Mucosa of descending colon (tissue), 3 donors: ENCODE measurements around the gene ATP2B3. TPM values are rescaled to one million over a fixed set of nuclear protein-coding genes. Genes with fewer than 3 reads are reported as not detected.

Experiments
- ATAC-seq: fragments of 200-7000 bp; cut with Tn5 transposase; one replicate; pipeline ENCODE4 v1.9.1; 2020; ENCODE audit warnings: mild to moderate bottlenecking, moderate library complexity
- DNase-seq, 3 donors: peaks; one replicate each; pipeline ENCODE4 v3.0.0-alpha.2; 2020
- H3K36me3 ChIP-seq: fragments of 200-600 bp; one replicate; pipeline ENCODE4 v1.8.0; 2021; ENCODE audit warnings: low read depth, mild to moderate bottlenecking
- H3K4me1 ChIP-seq: fragments of 200-600 bp; one replicate; pipeline ENCODE4 v1.8.0; 2021; ENCODE audit warnings: low read depth, mild to moderate bottlenecking
- H3K4me3 ChIP-seq: fragments of 200-600 bp; one replicate; pipeline ENCODE4 v1.8.0; 2021; ENCODE audit warnings: mild to moderate bottlenecking
- H3K9me3 ChIP-seq: fragments of 200-600 bp; one replicate; pipeline ENCODE4 v1.8.0; 2021; ENCODE audit warnings: mild to moderate bottlenecking
- intact Hi-C, 2 donors: fragments of 100-400 bp; cut with DNase I in 1 of 2; cut with micrococcal nuclease in 1 of 2; formaldehyde crosslinking; loops; one replicate each; pipeline versions ENCODE4 v1.11.0 to v1.11.1; 2022; cut with DNase I, micrococcal nuclease
- total RNA-seq, 3 donors: library from RNA; stranded (reverse); fragmentation: NEBNext Ultra II Directional in 2 of 3; extraction: Animal tissue kit (Norgen Biotek cat#: 25700) in 2 of 3; gene quantifications; one replicate each; pipeline versions ENCODE4 v1.2.1 to v1.2.4, GENCODE V29; 2021 to 2023
- TF ChIP-seq, protein P1 (sequence below): fragments of 200-600 bp; IDR thresholded peaks from one replicate; pipeline ENCODE4 v1.8.0; 2022; ENCODE audit warnings: antibody characterized with exemption, mild to moderate bottlenecking
- donor health status: DM: no; HTN: no; CAD: no; lungs with moderate emphysema.
- donor health status: DM: no; HTN: no; CAD: no.
- donor health status: DM: no; HTN: yes; CAD: no.

The ATP2B3 gene
- total RNA-seq, 3 donors from 2014 or later, result 0.07 to 1.1 TPM; not detected in 1

DNA sequence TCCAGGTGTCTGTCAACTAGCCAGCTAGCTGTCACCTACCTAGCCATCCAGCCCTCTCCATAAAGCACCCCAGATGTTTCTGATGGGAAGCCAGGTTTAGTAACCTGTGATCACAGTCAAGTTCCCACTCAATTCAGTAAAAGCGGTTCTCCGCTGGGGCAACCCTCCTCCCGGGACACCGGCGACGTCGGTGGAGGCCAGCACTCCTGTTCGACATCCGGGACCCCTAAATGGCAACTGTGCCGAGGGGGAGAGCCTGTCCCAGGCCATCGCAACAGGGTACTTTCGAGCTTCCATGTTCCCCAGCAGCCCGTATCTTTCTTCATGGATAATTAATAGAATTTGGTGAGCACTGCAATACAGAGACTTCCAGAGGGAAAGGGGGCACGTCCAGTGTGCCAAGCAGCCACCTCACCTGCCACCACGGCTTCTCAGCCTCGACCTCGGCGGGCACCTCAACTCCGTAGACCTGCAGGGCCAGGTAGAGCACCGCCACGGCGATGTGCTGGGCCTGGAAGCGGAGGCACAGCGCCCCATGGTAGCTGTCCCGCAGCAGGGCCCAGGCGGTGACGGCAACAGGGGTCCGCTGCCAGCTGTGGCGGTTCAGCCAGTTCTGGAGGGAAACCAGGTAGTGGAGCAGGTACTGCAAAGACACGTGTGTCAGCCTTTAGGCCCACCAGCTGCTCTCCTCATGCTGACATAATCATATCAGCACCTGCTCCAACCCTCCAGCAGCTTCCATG is 74.8 kb downstream of the ATP2B3 start:
- no peak for DNase-seq
- no peak for ATAC-seq
- TF ChIP-seq, protein P1, sequence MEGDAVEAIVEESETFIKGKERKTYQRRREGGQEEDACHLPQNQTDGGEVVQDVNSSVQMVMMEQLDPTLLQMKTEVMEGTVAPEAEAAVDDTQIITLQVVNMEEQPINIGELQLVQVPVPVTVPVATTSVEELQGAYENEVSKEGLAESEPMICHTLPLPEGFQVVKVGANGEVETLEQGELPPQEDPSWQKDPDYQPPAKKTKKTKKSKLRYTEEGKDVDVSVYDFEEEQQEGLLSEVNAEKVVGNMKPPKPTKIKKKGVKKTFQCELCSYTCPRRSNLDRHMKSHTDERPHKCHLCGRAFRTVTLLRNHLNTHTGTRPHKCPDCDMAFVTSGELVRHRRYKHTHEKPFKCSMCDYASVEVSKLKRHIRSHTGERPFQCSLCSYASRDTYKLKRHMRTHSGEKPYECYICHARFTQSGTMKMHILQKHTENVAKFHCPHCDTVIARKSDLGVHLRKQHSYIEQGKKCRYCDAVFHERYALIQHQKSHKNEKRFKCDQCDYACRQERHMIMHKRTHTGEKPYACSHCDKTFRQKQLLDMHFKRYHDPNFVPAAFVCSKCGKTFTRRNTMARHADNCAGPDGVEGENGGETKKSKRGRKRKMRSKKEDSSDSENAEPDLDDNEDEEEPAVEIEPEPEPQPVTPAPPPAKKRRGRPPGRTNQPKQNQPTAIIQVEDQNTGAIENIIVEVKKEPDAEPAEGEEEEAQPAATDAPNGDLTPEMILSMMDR, result no peak
- Histone ChIP-seq H3K9me3 (no peaks in the 10 kb centered on the region), H3K4me3 (no peak overlapping the region), H3K4me1 (peaks cover 5% of the 10 kb centered on the region), H3K36me3 (no peaks in the 10 kb centered on the region)
- intact Hi-C loops, result no loop called here

DNA sequence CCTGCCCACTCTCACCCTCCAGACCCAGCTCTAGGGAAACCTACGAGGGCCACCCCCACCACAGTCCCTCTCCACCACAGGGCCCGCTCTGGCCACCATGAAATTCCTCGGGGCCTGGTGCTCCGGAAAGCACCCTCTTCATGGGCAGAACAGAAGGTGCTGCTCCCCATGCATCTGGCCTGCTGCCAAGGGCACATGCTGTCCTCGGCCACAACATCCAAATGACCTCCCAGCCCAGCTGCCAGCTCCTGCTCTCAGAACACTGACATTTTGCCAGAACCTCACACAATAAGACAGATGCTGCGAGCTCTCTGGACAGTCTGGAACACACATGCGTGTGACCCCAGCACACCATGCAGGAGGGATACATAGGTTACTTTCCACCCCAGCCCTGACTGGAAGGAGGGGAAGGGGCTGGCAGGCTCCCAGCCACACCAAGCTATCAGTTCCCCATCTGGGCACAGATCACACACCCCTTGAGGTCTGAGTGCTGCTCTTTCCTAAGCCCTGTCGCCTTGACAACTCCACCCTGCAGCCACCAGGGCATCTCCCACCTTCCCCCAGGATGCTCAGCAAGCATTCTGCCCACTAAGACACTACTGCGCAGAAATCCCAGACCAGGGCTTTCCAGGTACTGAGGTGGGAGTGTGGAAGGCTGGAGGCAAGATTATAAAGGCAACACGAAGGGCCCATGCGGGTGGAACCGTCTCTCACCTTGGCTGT is 75.7 kb downstream of the ATP2B3 start:
- H3K4me1 ChIP-seq, result peaks cover 5% of the 10 kb centered on the region
- H3K9me3 ChIP-seq, result no peaks in the 10 kb centered on the region
- TF ChIP-seq, protein P1, result no peak
- DNase-seq, result no peak
- no peak for ATAC-seq
- intact Hi-C loops, result no loop called here
- no peak overlapping the region for H3K4me3 ChIP-seq
- H3K36me3 ChIP-seq, result no peaks in the 10 kb centered on the region

DNA sequence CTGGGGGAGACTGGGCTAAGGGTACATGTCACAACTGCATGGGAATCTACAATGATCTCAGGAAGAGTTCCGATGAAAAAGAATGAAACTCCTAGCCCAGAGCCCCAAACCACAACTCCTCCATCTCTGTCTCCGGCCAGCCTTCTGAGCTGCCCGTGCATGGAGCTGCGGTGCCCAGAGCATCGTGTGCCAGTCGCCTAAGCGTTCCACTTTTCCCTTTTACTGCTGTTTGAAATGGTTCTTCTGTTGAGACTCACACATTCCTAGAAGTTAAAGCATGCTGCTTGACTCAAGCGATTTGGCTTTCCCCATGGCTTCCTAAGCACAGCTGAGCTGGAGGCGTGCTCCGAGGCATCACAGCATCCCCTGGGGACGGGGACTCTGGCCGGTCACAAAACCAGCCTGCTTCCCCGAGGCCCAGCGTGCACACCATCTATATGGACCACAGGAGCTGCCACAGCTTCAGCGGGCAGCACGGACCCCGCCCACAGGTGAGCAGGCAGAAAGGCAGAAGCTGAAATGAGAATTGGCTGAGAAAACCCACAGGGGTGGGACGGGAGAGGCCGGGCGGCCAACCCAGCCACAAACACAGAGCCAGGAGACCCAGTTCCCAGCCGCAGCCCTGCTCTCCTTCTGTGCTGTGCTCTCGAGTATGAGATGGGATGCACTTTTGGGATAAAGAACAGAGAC is 76.5 kb downstream of the ATP2B3 start:
- Histone ChIP-seq H3K4me1 (peaks cover 5% of the 10 kb centered on the region), H3K9me3 (no peaks in the 10 kb centered on the region), H3K36me3 (no peaks in the 10 kb centered on the region), H3K4me3 (no peak overlapping the region)
- DNase-seq, result no peak
- TF ChIP-seq, protein P1, result no peak
- ATAC-seq, result no peak
- intact Hi-C loops, result no loop called here

DNA sequence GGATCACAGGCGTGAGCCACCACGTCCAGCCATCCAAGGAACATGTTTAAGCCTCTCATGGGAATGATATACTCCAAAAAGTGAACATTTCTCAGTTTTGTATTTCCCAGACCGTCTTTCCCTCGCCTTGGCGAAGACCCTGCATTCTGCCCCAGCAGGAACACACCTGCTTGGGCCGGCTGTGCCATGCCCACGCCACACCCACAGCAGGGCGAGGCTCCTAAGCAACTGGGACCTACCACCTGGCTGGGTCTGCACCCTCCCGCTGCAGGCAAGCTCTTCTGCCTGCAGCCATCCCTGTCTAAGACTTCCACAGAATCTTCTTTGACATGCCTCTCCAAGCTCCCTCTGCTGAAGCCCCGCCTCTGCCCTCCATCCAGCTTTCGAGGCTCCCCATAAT is 77.9 kb downstream of the ATP2B3 start:
- no peak for ATAC-seq
- intact Hi-C loops, result no loop called here
- Histone ChIP-seq H3K4me3 (no peak overlapping the region), H3K36me3 (no peaks in the 10 kb centered on the region), H3K4me1 (peaks cover 5% of the 10 kb centered on the region), H3K9me3 (no peaks in the 10 kb centered on the region)
- TF ChIP-seq, protein P1, result no peak
- DNase-seq, result peak in 1 of 3 donors; percentile 41

DNA sequence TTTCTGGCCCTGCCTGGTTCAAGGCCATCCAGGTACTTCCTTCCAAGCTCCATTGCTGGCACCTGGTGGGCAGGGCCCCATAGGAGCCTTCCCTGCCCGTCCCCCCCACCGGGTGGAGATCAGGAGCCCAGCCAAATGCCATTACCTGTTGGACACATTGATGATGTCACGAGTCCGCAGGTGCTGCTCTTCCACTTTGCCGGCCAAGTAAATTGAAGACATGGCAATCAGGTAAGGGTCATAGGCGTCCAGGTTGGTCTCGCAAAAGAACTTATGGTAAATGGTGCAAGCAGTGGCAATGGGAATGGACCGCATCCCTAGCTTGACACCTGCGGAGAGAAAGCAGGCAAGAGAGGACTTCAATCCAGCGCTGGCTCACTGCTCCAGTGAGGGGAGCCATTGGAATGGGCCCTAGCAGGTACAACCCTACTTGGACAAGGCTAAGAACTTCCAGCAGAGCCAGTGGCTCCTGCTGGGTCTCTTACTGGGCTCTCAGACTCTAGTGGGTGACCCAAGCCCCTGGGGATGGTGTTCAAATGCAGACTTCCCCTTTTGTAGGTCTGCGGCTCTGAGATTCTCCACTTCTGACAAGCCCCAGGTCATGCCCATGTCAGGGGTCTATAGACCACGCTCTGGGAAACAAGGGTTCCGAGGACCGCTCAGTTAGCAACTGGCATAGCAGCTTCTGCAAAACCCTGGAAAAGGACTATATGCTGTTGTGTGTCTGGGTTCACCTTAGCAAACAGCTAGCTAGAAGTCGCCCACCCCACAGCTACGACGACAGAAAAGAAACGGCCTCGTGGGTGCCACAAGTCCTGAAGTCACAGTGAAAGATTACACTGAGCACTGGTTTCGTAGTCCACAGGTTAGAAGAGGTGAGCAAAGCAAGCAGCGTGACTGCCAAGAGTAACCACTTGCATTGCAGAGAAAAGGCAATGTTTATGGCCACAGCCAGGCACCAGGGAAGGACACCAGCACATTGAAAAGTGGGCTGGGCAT is 78.7 kb downstream of the ATP2B3 start:
- TF ChIP-seq, protein P1, result no peak
- intact Hi-C loops, result no loop called here
- Histone ChIP-seq H3K9me3 (no peaks in the 10 kb centered on the region), H3K4me1 (peaks cover 5% of the 10 kb centered on the region), H3K4me3 (no peak overlapping the region), H3K36me3 (no peaks in the 10 kb centered on the region)
- ATAC-seq (no peak), DNase-seq (peak in 1 of 3 donors; percentile 20)
